Stimulated activated CD4-positive, alpha-beta T cell treated with anti-CD3 and anti-CD28 coated beads, Interleukin-1b, Interleukin-23, amount 100 ng/mL, for 24 hours (primary cell): ENCODE measurements around the gene MID1IP1.

Experiments used
- DNase-seq, 4 experiments: peaks; one replicate each; pipeline ENCODE4 v3.0.0-alpha.2; 2020; ENCODE audit warnings: low read depth in 4 of 4, low spot score in 1 of 4

Gene MID1IP1, protein sequence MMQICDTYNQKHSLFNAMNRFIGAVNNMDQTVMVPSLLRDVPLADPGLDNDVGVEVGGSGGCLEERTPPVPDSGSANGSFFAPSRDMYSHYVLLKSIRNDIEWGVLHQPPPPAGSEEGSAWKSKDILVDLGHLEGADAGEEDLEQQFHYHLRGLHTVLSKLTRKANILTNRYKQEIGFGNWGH

DNA sequence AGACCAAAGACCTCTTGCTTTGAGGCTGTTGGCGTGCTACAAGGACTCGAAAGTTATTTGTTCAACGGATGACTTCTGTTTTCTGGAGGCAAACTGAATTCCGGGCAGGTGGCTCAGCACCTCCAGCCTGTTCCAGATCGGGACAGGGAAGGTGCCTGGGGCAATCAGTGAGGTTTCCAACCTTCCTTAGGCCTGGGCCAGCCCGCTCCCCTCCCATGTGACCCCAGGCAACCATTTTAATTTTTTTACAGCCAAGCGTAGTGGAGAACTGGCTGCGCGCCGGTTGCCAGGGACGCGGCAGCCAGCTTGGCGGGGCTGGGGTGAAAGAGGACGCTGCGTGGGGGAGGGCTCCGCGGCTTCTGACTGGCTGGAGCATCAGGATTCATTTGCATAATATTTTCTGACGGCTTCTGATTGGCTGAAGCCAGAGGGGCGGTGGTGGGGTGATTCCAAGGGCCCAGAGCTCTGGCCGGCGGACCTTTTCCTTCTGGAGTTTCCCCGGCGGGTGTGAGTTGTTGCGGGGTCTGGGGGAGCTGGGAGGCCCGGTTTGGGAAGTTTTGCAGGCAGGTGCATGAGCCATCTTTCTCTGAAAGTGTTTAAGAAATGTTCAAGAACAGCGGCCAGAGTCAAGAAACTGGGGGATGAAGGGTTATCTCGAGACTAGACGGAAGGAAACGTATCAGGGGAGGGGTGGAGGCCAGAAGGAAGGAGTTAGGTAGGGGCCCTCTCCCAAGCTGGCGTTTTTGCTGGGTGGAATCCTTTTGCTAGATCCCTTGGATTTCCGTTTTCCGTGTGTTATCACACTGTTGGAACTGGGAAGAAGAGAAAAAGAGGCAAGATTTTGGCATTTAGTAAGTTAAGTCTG is at the start of gene MID1IP1:
TSS of gene MID1IP1 (plus strand) at position 479 of the 865 bp plus-strand sequence. CDS start 3,488 bp downstream, outside the sequence.
- DNase-seq, result peak in 3 of 4 experiments; percentile 35 to 60 (median 48)

DNA sequence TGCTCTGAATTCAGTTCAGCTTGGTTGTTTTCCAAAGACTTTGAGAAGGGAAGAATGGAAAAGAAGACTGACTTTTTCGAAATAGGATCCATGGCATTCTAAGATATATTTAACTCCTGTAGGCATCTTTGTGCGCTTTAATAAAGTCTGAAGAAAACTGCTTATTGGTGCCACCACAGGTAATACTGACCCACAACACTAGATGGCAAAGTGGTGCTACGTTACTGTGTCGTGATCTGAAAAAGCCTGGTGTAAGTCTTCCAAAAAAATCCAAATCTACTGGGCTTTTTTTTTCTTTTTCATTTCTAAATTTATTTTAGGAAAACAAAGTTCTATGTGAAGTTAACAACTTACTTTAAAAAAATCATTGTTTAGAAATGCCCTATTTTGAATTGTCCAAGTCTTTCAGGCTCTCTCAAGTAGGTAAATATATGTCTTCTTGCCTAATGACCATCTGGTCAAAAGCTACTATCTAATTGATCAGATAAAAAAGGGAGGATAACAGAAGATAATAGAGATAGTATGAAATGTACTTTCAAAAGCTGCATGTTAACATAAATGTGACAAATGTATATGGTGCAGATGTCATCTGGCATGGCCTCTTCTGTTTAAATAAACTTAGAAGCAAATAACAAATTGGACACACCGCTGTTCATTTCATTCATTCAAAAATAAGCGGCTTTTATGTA is 47.0 kb upstream of the MID1IP1 start:
- DNase-seq, result no peak

DNA sequence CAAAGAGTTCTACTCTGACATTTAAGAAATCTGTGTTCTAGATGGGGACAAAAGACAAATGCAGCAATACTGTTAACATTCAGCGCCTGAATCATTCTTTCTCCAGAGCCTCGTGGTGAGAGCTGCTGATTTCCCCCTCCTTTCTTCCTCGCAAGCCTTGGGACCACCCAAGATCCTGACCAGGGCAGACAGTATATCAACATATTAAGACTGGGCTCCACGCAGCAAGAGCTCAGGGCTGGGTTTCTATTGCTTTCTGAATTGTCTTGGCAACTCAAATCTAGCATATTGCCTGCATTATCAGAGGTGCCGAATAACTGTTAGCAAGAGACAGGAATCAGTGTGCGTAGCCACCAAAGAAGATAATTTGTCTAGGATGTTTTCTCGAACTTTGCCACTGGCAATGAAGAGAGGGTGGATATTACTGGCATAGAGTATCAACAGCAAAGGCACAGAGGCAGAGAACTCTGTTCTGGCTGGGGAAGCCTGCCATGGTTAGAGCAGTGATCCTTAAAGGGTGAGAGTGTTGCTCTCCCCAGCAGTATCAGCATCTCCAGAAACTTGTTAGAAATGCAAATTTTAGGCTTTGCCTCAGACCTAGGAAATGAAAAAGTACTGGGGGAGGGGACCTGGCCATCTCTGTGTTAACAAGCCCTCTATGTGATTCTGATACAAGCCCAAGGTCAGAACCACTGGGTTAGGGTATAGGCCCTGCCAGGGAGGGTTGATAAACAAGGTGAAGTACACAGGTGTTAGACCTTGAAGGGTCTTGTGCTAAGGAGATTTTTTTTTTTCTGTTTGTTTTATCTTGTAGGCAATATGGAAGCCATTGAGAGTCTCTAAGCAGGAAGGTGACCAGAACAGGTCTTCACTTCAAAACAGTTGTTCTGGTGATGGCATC is 46.2 kb upstream of the MID1IP1 start:
- no peak for DNase-seq

DNA sequence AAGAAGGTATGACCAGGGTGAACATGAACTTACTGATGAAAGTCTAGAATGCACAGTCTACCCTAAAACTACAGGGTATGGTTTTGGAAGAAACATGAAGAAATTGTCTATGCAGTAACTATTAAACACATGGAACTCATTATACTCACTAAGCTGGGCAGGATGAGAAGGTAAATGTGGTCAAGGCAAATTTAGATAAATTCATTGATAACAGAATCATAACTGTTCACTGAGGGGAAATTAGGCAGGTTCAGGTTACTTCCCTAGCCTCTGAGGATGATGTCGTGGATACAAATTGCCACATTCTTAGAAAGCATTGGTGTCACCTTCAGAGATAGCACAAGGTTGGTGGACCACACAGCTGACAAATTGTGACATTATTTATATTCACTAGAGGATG is 40.4 kb upstream of the MID1IP1 start:
- DNase-seq, result no peak

DNA sequence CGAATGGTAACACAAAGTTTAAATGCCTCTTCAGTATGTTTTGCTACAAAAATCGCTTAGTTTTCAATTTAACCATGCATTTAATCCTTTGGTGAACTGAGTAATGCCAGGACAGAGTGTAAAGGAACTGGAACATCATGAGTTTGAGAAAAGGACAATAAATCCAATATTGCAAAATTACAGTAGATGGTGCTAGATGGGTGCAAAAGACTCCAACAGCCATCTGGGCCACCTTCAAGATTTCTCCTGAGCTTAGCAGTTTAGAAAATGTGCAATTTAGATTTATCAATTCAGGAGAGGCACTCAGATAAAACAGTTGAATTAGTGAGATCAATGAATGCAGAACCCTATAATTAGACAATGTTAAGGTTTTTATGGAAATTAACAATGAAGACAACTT is 33.2 kb upstream of the MID1IP1 start:
- DNase-seq, result no peak

DNA sequence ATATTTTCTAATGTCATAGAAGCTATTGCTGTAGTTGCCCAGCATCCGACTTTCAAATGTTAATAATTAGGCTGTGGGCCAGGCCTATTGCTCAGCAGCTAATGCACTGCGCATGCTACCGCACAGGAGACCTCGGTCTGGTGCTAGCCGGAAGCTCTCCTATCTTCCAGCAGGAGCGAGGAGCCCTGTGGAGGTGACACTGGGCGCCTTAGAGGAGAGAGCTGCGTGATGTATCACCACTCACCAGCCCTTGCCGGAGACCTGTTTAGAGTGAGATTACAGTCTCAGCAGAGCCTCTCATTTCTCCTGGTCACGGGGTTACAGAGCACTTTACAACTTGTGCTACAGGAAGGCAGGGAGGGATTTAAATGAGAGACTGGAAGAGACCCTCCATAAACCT is 31.1 kb upstream of the MID1IP1 start:
- DNase-seq, result no peak

DNA sequence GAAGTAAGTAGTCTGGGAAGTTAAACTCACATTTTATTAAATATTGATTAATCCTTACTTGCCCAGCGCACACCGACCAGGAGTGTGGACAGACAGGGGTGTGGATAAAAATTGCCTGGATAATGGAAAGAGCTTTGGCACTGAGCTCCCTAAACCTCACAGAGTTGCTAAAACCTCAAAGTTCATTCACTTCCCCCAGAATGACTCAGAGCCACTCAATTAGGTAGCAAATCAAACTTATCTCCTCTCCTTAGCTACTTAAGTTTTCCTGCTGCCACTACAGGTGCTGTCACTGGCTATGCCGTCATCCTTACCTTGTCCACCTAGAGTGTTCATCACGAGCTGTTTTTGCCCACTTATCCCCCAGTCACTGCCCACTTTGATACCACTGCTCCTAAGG is 27.0 kb upstream of the MID1IP1 start:
- no peak for DNase-seq

DNA sequence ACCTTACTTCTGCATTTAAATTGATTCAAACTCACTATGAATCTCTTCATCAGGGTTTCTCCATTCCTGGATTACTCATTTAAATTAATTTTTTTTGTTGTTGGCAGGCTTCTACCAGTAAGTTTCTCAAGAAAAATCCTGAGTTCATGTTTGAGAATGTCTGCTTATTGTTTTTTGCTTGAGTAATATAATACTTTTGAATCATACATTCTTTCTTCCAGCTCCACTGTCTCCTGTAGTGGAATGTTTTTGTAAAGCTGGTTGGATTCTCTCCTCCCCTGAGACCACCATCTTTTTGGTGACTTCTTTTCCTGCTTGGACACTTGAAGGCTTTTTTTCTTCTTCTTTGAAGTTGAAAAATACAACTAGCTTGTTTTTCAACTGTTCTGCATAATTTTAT is 4.3 kb upstream of the MID1IP1 start:
- no peak for DNase-seq

DNA sequence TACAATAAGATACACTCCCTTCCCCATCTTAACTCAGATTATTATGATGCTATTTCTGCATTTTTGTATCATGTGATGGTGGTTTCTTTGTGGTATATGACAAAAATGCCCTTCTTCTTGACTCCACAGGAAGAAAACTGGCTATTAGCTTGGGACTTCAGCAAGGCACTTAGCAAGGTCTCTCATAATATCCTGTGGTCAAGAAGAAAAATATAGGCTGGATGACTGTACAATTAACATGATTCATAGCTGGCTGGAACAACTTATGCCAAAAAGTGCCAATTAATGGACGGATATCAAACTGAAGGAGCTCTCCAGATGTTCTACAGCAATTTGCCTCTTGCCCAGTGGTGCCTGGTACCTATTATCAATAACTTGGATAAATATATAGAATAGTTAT is 2.3 kb upstream of the MID1IP1 start:
- no peak for DNase-seq

DNA sequence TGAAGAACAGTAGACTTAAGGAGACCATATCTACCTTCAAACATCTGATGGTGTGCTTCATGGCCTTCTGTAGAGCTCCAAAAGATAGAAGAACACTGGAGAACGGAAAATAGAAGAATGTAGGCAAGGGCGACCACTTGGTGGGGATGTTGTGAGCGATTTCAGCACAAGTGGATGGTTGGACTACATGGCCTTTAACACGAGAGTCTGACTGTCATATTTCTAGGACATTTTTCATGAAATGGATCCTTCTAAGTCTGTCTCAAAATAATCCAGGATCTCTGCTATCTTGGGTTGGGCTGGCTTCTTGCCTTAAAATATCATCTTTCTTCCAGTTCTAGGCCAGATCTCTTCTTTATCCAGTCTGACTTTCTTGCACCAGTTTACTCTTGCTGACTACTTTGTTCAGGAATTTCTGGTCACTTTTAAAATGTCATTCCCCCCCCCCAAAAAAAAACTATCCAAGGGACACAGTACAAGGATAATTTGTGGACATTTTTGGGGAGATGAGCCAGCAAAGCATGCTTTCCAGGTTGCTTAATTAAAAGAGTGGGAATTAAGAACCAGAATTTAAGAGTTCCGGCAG is 1.2 kb upstream of the MID1IP1 start:
- no peak for DNase-seq

DNA sequence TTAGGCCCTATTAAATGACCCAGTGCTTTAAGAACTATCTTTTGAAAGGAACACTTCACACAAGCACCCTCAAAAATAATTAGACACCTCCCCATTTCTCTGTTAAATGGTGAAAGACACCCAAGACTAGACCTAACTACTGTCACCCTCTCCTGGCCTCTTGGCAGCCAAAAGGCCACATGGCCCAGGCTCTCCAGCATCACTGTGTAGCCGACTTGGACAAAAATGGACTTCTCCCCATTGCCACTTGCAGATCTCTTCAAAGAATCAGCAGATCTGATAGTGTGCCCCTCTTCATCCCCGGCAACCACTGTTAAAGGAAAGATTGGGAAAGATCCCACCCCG is 2.0 kb downstream of the MID1IP1 start:
- DNase-seq, result peak in 1 of 4 experiments; percentile 3

DNA sequence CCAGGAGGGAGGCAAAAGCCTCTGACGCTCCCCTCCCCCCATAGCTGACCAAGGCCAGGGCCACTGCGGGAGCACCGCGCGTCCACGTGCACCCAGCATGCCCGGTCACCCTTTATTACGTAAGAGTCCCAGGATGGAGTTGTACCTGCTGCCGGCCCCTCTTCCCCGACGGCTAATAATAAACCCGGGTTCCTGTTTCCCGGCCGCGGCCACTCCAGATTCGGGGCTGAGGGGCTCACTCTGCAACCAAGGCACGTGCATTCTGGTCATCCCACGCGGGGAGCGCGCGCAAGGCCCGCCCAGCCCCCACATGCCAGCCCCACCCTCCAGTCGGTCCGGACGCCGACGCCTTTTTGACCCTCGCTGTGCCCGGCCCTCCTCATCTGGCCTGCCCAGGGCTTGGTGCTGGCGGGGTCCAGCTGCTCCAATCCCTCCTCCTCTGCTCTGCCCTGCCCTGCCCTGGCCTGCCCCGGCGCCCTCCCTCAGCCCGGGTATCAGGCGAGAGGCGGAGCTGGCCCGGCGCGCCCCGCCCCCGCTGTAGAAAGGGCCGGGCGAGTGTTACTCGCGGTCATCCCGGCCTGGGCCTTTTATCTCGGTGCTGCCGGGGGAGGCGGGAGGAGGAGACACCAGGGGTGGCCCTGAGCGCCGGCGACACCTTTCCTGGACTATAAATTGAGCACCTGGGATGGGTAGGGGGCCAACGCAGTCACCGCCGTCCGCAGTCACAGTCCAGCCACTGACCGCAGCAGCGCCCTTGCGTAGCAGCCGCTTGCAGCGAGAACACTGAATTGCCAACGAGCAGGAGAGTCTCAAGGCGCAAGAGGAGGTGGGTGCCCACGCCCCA is 2.6 kb downstream of the MID1IP1 start:
- DNase-seq, result peak in 3 of 4 experiments; percentile 30 to 73 (median 55)

DNA sequence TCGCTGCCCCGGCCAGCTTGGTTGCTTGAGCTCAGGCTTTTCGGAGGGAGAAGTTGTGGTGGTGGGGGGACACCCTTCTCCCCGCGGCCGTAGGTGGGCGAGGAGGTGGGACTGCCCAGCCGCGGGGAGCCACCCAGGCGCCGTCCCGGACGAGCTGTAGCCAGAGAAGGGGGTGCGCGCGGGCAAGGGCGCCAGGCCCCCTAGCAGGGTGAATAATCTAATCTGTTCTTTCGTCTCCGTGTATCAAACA is 3.1 kb downstream of the MID1IP1 start:
- no peak for DNase-seq

DNA sequence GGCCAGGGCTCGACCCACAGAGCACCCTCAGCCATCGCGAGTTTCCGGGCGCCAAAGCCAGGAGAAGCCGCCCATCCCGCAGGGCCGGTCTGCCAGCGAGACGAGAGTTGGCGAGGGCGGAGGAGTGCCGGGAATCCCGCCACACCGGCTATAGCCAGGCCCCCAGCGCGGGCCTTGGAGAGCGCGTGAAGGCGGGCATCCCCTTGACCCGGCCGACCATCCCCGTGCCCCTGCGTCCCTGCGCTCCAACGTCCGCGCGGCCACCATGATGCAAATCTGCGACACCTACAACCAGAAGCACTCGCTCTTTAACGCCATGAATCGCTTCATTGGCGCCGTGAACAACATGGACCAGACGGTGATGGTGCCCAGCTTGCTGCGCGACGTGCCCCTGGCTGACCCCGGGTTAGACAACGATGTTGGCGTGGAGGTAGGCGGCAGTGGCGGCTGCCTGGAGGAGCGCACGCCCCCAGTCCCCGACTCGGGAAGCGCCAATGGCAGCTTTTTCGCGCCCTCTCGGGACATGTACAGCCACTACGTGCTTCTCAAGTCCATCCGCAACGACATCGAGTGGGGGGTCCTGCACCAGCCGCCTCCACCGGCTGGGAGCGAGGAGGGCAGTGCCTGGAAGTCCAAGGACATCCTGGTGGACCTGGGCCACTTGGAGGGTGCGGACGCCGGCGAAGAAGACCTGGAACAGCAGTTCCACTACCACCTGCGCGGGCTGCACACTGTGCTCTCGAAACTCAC is 3.6 kb downstream of the MID1IP1 start:
- DNase-seq, result peak in 2 of 4 experiments; percentile 4 to 9

DNA sequence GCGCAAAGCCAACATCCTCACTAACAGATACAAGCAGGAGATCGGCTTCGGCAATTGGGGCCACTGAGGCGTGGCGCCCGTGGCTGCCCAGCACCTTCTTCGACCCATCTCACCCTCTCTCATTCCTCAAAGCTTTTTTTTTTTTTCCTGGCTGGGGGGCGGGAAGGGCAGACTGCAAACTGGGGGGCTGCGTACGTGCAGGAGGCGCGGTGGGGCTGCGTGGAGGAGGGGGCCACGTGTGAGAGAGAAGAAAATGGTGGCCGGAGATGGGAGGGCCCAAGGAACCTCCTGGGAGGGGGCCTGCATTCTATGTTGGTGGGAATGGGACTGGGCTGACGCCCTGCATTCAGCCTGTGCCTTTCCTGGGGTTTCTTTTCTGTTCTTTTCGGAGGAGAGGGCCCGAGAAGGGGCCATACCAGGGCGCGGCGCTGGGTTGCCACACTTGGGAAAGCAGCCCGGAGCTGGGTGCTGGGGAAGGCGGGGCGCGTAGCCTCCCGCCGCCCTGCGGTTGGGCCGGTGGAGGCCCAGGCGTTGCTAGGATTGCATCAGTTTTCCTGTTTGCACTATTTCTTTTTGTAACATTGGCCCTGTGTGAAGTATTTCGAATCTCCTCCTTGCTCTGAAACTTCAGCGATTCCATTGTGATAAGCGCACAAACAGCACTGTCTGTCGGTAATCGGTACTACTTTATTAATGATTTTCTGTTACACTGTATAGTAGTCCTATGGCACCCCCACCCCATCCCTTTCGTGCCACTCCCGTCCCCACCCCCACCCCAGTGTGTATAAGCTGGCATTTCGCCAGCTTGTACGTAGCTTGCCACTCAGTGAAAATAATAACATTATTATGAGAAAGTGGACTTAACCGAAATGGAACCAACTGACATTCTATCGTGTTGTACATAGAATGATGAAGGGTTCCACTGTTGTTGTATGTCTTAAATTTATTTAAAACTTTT is 4.5 kb downstream of the MID1IP1 start:
- DNase-seq, result peak in 3 of 4 experiments; percentile 5 to 37 (median 32)

DNA sequence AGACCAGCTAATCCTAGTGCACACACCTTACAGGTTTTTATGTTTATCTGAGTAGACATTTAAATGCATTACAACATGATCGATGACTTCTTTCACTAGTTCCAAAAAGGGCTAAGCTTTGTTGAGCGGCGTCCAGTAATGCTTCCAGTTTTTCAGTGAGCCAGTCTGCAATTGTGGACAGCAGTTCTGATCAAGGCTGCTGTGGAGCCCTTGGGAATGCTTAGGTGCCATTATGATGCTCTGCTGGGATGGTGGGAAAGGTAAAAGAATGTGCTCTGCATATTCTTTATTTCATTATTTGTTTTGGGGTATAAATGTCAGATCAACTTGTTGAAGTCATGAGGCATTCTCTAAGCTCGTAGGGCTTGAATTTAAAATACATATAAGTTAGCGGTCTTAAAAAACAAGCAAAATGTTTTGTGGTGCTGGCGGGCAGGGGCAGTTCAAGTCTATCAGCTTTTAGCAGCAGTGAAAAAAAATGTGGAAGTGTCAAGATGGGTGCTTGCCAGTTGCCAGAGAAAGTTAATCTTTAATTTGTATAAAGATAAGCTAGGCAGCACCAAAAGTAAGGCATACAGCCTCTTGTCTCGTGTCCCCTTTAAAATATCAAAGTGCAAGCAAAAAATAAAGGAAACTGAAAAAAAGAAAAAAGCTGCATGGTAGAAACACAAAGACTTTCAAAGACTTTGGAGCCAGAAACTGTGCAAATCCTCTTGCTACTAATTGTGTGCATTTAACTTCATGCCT is 5.8 kb downstream of the MID1IP1 start:
- DNase-seq, result no peak

DNA sequence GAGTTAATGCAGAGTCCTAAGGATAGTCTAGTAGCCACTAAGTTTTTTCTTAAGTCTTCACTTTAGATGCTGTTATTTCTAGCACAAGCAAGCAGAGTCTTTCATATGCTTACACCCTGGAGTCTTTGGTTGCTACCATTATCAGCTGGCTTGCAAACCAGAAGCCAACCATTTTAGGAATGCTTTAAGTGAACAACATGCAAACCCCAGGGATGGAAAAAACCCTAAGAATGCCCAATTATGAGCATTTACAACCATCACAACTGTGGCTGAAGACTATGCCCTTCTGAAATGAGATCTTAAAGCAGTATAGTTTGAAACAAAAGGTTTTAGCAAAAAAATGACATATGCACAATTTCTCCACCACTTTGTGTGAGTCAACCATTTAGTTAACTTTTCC is 6.6 kb downstream of the MID1IP1 start:
- DNase-seq, result no peak
